Left lobe of liver (tissue), 2 donors: ENCODE results near the gene CA14. TPM values are rescaled to one million over a fixed set of nuclear protein-coding genes. Genes with fewer than 3 reads are reported as not detected.
A peak's percentile ranks its signal among the peaks of the same experiment; 100 is the strongest.
"Not testable (repeated sequence)": the region's sequence is repeated elsewhere in the genome, so short reads cannot be mapped to it uniquely, and the experiment has no call there.

Experiments used
- ATAC-seq: fragments of 200-7000 bp; cut with Tn5 transposase; one replicate; pipeline ENCODE4 v1.9.1; 2020; ENCODE audit warnings: mild to moderate bottlenecking, moderate library complexity
- DNase-seq: peaks from one replicate; pipeline ENCODE4 v3.0.0-alpha.2; 2020; ENCODE audit warnings: low spot score
- total RNA-seq: library from RNA; stranded (reverse); gene quantifications from one replicate; pipeline ENCODE4 v1.2.1, GENCODE V29; 2021
- donor health status: DM: no; HTN: no; CAD: no; lungs with moderate emphysema.
- donor health status: DM: no; HTN: yes; CAD: no.

CA14 gene
- 5.6 TPM for total RNA-seq

- DNase-seq (peak; percentile 67), ATAC-seq (peak; percentile 30)
Observed at GRCh38 chr1:150257624-150258585, at the start of gene CA14. Gene CA14, plus strand, starts transcription at chr1:150257774. Its CDS starts 355 bp downstream, at chr1:150258129.

DNA sequence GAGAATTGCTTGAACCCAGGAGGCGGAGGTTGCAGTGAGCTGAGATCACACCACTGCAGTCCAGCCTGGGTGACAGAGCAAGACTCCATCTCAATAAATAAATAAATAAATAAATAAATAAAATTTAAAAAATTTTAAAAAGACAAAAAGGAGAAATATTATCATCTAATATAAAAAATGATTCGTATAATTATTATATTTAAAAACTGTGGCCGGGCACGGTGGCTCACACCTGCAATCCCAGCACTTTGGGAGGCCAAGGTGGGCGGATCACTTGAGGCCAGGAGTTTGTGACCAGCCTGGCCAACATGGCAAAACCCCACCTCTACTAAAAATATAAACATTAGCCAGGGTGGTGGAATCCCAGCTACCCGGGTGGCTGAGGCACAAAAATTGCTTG lies 49.1 kb upstream of the CA14 start:
- ATAC-seq, DNase-seq: not testable (repeated sequence)

- ATAC-seq (no peak), DNase-seq (no peak)
Observed at GRCh38 chr1:150210091-150210490, 47.5 kb upstream of the CA14 start.

DNA sequence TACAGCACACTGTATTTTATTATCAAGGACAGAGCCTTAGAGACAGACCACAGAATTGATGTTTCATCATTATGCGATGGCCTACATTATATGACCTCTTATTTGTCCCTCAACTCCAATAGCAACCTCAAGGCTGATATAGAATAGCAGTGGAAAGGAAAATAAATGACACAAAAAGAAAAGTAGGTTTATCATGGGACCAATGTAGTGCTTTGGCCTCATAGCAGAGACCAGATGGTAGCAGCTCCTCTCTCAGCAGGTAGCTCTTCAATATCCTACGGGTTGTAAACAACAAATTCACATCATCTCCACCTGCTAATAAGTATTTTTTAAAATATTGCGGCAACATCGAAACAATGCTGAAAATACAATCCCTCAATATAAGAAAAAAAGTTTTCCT lies 46.9 kb upstream of the CA14 start:
- no peak for ATAC-seq
- no peak for DNase-seq

- ATAC-seq (no peak), DNase-seq (no peak)
Observed at GRCh38 chr1:150212070-150212469, 45.5 kb upstream of the CA14 start.

- peak; percentile 98 for ATAC-seq
Observed at GRCh38 chr1:150213170-150214098, 44.1 kb upstream of the CA14 start.

GRCh38 chr1:150214099-150214756 lies 43.3 kb upstream of the CA14 start:
- DNase-seq, ATAC-seq: not testable (repeated sequence)

More at GRCh38 chr1:150213170-150214098, 44.1 kb upstream of the CA14 start:
- DNase-seq = peak; percentile 96

DNA sequence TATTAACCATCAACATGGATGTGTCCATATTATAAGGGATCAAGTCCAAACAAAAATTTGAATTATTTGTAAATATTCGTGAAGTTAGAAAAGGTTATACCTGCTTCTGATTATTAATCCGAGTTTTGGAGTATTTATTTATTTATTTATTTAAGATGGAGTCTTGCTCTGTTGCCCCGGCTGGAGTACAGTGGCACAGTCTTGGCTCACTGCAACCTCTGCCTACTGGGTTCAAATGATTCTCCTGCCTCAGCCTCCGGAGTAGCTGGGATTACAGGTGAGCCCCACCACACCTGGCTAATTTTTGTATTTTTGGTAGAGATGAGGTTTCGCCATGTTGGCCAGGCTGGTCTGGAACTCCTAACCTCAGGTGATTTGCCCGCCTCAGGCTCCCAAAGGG lies 41.7 kb upstream of the CA14 start:
- DNase-seq, ATAC-seq: not testable (repeated sequence)

GRCh38 chr1:150221552-150221951 lies 36.0 kb upstream of the CA14 start:
- DNase-seq = no peak
- ATAC-seq = peak; percentile 49

DNA sequence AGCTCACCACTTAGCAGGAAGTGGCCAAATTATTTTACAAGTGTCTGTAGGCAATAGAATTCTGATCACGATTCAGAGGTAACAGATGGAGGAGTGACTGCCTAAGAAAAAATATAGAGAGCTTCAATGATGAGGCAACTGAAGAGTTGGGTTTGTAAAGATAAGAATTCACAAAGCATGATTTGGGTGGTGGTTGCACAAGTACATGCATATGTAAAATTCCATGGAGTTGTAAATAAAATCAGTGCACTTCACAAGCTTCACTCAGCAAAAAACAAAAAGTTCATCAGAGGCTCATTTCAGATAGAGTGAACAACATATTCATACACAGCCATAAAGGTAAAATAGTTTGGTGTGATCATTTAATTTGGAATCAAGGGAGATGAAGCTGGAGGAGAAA lies 32.6 kb upstream of the CA14 start:
- ATAC-seq = no peak
- DNase-seq = no peak

DNA sequence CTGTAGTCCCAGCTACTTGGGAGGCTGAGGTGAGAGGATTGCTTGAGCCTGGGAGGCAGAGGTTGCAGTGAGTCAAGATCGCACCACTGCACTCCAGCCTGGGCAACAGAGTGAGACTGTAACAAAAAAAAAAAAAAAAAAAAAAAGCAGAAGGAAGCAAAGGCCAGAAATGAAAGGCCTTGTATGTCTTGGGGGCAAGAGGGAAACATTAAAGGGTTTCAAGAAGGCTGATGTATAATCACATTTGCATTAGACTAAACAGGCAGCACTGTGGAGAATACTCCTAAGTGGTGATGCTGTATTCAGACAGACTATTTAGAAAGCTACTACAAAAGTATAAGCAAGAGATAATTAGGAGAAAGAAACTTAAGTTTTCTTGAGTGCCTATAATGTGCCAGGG lies 32.0 kb upstream of the CA14 start:
- no peak for ATAC-seq
- no peak for DNase-seq

GRCh38 chr1:150226486-150226885 lies 31.1 kb upstream of the CA14 start:
- no peak for DNase-seq
- no peak for ATAC-seq

DNA sequence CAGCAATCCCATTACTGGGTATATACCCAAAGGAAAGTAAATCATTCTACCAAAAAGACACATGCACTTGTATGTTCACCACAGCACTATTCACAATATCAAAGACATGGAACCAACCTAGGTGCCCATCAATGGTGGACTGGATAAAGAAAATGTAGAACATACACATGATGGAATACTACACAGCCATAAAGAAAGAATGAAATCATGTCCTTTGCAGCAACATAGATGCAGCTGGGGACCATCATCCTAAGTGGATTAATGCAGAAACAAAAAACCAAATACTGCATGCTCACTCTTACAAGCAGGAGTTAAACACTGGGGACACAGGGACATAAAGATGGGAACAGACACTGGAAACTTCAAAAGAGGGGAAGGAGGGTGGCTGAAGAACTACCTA lies 30.3 kb upstream of the CA14 start:
- no peak for ATAC-seq
- no peak for DNase-seq

DNA sequence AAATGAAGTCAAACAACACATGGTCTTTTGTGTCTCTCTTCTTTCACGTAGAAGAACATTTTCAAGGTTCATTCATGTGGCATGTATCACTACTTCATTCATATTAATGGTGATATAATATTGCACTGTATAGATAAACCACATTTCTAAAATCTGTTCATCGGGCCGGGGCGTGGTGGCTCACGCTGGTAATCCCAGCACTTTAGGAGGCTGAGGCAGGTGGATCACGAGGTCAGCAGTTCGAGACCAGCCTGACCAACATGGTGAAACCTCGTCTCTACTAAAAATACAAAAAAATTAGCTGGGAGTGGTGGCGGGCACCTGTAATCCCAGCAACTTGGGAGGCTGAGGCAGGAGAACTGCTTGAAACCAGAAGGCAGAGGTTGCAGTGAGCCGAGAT lies 29.3 kb upstream of the CA14 start:
- not testable (repeated sequence) for ATAC-seq
- peak; percentile 31 for DNase-seq

- ATAC-seq = not testable (repeated sequence)
- DNase-seq = peak; percentile 35
Observed at GRCh38 chr1:150232921-150233320, 24.7 kb upstream of the CA14 start.

DNA sequence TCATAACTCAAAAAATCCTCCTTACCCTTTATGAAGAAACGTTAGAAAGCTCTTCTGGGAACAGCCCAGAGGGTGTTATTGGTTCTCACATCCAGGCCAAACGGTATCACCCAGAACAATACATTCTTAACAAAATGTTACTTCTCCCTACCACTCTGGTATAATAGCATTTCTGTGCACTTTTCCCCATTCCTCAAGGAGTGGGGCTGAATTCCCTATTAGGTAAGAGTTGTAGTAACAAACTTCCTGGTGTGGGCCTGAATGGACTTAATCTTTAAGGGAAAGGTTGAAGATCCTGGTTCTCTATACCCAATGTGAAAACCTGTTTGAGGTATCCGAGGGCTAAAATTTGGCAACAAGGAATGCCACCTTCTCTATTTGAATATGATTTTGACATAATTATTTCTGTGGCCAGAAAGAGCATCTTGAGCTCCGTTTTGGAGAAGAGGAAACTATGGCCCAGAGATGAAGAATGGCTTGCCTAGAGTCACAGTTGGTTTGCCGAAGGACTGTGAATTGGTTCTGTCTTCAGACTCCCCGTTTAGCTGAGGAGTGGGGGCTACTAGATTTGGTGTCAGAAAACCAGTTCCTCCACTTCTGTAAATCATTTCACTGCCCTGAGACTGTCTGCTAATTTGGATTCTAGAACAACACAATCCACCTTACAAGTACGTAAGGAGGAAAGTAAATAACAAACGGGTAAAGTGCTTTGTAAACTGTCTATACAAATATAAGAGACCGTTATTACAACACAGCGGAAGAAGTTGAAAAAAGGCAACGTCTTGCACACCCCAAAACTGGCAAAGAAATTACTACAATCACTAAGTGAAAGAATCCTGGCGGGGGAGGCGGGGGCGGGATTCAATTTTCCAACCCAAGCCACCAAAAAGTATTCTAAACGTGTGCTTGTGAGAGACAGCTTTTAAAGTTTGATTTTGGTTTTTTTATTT lies 23.9 kb upstream of the CA14 start:
- ATAC-seq = no peak
- no peak for DNase-seq

GRCh38 chr1:150234309-150234565 lies 23.3 kb upstream of the CA14 start:
- ATAC-seq (no peak), DNase-seq (no peak)

GRCh38 chr1:150234566-150235293 lies 22.8 kb upstream of the CA14 start:
- ATAC-seq (peak; percentile 61), DNase-seq (peak; percentile 83)

GRCh38 chr1:150235294-150235851 lies 22.2 kb upstream of the CA14 start:
- DNase-seq (peak; percentile 50), ATAC-seq (peak; percentile 8)
